ENCODE results near the gene SIMC1. TPM values are rescaled to one million over a fixed set of nuclear protein-coding genes. Genes with fewer than 3 reads are reported as not detected.
"Not testable (repeated sequence)": the region's sequence is repeated elsewhere in the genome, so short reads cannot be mapped to it uniquely, and the experiment has no call there.

Gene SIMC1
- total RNA-seq (2012; rRNA removed), result 6.9 and 8.2 TPM in 2 replicates
- 11.7 and 13.4 TPM in 2 replicates for polyA plus RNA-seq (2012; rRNA removed)
- 6.1 and 6.7 TPM in 2 replicates for polyA plus RNA-seq (2012; cell fraction: cytosol; rRNA removed)
- polyA plus RNA-seq (2012; cell fraction: nucleus; rRNA removed; ENCODE audit: low replicate concordance), result 7.9 and 15.3 TPM in 2 replicates
- percentile 67 among the genes with signal in this experiment for Bru-seq, nascent RNA
- BruChase-seq, experiment 1, labeled RNA remaining after a 6-hour chase, result percentile 69 among the genes with signal in this experiment
- BruChase-seq, experiment 2, labeled RNA remaining after a 2-hour chase, result percentile 67 among the genes with signal in this experiment
- long read RNA-seq, partial matches to known transcripts, result 6 of 15 reads
- long read RNA-seq, other reads (novel, unspliced or antisense), result 2 of 15 reads

DNA sequence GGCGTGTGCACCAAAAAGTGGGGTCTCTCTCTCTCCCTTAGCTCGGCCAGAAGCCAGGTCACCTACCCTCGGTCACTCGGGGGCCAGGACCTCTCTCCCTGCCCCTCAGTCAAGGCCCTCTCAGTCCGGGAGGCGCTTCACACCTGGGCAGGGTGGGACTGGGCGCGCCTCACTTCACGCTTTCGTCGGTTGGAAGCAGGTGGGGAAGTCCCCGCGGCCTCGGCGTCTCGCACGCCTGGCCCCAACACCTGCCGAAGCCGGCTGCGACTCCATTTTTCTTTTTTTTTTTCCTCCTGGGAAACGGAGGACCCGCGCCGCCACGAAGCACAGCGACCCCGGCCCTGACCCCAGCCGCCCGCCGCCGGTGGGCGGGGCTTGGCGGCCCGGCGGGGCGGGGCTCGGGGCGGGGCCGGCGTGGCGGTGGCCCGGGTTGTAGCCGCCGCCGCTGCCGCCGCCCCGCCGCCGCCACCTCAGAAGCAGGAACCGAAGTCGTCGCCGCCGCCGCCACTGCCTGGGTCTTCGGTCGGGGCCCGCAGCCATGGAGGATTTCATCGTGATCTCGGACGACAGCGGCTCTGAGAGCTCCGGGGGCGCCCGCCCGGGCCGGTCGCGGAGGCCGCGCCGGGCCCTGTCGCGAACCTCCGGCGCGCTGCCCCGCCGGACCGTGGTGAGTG lies at the start of gene SIMC1:
Gene SIMC1, plus strand, starts transcription at position 454 of the 674 bp plus-strand sequence. Its CDS starts 85 bp downstream, at position 539.
- peak within 1 kb of the TSS; percentile 65 for H3K4me2 ChIP-seq (ENCODE audit: low read depth, low read length)
- intact Hi-C loops (cut with micrococcal nuclease); H2BK120ac ChIP-seq (ENCODE audit: low read depth, low read length); BruUV-seq (replicated peaks); H3K9me1 ChIP-seq (ENCODE audit: insufficient read depth, low read length); H3K18ac ChIP-seq (ENCODE audit: low read depth, low read length); in situ Hi-C loops (cut with MboI; ENCODE audit: low sequenced_read_pairs); H4K20me1 ChIP-seq (ENCODE audit: insufficient read depth, low read length); H4K5ac ChIP-seq (ENCODE audit: low read depth, low read length); H3K36me3 ChIP-seq (ENCODE audit: control insufficient read depth, insufficient read depth, low read length); H3K56ac ChIP-seq (ENCODE audit: extremely low read depth, insufficient read depth, low read length); H4K8ac ChIP-seq (ENCODE audit: low read depth in 2 of 2, low read length in 2 of 2); H3K9ac ChIP-seq (ENCODE audit: low read depth, low read length); H2AK5ac ChIP-seq (ENCODE audit: low read depth, low read length); H3K23ac ChIP-seq (ENCODE audit: low read depth, low read length); H2BK20ac ChIP-seq (ENCODE audit: low read depth, low read length); POLR2A ChIA-PET (ENCODE audit: unreplicated experiment); H3K79me1 ChIP-seq (ENCODE audit: low read depth in 1 of 2, low read length in 2 of 2); H4K91ac ChIP-seq (ENCODE audit: insufficient read depth, low read depth, low read length); dilution Hi-C loops (cut with HindIII; ENCODE audit: low sequenced_read_pairs, unreplicated experiment); H3K14ac ChIP-seq (replicated peaks; ENCODE audit: low read depth, low read length); CTCF ChIA-PET; H3K27ac ChIP-seq (ENCODE audit: insufficient read depth, low read length); H3K9me3 ChIP-seq (ENCODE audit: control insufficient read depth, insufficient read depth, low read length); H3K4ac ChIP-seq (ENCODE audit: low read depth, low read length); H2AK9ac ChIP-seq (replicated peaks; ENCODE audit: low read depth, low read length, poor library complexity); H2AFZ ChIP-seq (replicated peaks; ENCODE audit: low read length, poor library complexity); H3K4me1 ChIP-seq (ENCODE audit: control insufficient read depth, insufficient read depth, low read length); H2BK5ac ChIP-seq (ENCODE audit: low read depth, low read length, poor library complexity, severe bottlenecking); H3K27me3 ChIP-seq (ENCODE audit: control insufficient read depth, insufficient read depth, low read length); H2BK15ac ChIP-seq (ENCODE audit: low read depth, low read length); DNase-seq: not testable (repeated sequence)
- peak within 1 kb of the TSS; percentile 62 for H3K4me3 ChIP-seq (ENCODE audit: insufficient read depth, low read depth, low read length)
- ATAC-seq (ENCODE audit: low read depth), result peak; percentile 85
- WGBS, 2 experiments (ENCODE audit: extremely low coverage in 2 of 2, insufficient read length in 1 of 2), result 0% methylated on average over 13 of the region's 81 CpGs; no CpG with 5 or more reads in 1 of the 2 experiments

Data from IMR-90 (cell line).